Esophagus (tissue), 2 donors: Measurements from ENCODE around the gene CD7. TPM values are rescaled to one million over a fixed set of nuclear protein-coding genes. Genes with fewer than 3 reads are reported as not detected.

Source experiments
- H3K27ac ChIP-seq, 2 donors: one replicate each; pipeline ENCODE4 v1.5.1; 2013; ENCODE audit warnings: low read depth in 2 of 2, mild to moderate bottlenecking in 2 of 2, inconsistent platforms in 1 of 2, low read length in 1 of 2, moderate library complexity in 1 of 2
- H3K27me3 ChIP-seq, 2 donors: one replicate each; pipeline ENCODE4 v1.6.1; 2013; ENCODE audit warnings: low read length in 2 of 2, control low read depth in 1 of 2, mild to moderate bottlenecking in 1 of 2; ENCODE audit not compliant: insufficient read depth in 2 of 2, control insufficient read depth in 1 of 2
- H3K36me3 ChIP-seq, 2 donors: one replicate each; pipeline ENCODE4 v1.6.1; 2013; ENCODE audit warnings: low read length in 1 of 2; ENCODE audit not compliant: control insufficient read depth in 2 of 2, insufficient read depth in 2 of 2
- H3K4me1 ChIP-seq, 2 donors: one replicate each; pipeline ENCODE4 v1.6.1; 2013; ENCODE audit warnings: low read length in 1 of 2; ENCODE audit not compliant: control insufficient read depth in 2 of 2, insufficient read depth in 2 of 2
- H3K4me3 ChIP-seq, 2 donors: one replicate each; pipeline ENCODE4 v1.5.1; 2013; ENCODE audit warnings: low read length in 2 of 2, mild to moderate bottlenecking in 2 of 2, low read depth in 1 of 2, moderate library complexity in 1 of 2
- H3K9me3 ChIP-seq, 2 donors: one replicate each; pipeline ENCODE4 v1.6.1; 2013; ENCODE audit warnings: mild to moderate bottlenecking in 2 of 2, low read depth in 1 of 2, low read length in 1 of 2, moderate library complexity in 1 of 2; ENCODE audit not compliant: control insufficient read depth in 2 of 2, insufficient read depth in 1 of 2
- WGBS, 2 donors: extraction: QIAGEN DNeasy Blood & Tissue Kit; methylation state at CpG; one replicate each; pipeline ENCODE4 v1.1.7; 2013; 5-methylcytosine and 5-hydroxymethylcytosine counted together
- polyA plus RNA-seq, 2 donors: library from polyadenylated mRNA; stranded (reverse); fragments of 200-250 nt; gene quantifications; one replicate each; pipeline ENCODE4 v1.2.3, GENCODE V29; 2013
- donor health status: healthy with polysubstance abuse.
- donor health status: Bipolar disorder and iron deficiency.

Gene CD7
- polyA plus RNA-seq, 2 donors: 2.6 to 3.1 TPM

DNA sequence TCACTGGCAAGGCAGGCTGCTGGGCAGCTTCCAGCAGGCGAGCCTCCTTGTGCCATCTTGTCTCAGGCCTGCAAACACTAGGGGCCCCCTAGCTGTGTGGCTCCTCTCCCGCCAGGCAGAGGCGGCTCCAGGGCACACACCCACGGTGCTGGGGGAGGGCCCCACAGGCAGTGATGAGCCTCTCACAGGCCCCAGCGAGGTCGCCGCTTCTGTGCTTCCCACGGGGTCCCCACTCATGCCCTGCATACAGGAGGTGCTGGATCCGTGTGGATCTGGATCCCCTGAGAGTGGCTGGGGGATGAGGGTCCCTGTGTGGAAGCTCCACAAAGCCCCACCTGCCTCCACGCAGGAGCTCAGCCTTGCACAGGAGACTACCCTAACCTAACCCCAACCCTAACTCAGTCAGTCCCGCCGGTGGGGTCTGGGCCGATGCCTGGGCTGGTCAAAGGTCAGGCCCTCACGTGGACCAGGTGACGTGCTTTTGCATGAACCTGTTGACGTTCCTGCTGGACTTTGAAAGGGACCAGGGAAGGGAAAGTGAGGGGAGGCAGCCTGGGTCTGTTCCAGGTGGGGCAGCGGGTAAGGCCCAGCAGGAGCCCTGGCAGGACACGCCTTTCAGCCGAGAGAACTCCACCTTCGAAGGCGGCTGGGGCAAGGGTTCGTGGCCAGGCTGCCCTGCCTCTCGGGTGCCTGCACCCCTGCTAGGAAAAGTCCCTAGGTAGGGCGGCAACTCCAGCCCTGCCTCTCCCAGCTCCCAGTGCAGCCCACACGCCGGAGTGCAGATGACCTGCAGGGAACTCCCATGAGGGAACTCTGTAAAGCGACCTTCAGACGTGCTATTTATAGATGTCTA, 11.0 kb upstream of the CD7 start:
- H3K4me1 ChIP-seq: peaks cover 6 to 38% of the 10 kb centered on the region in 2 donors
- no peaks in the 10 kb centered on the region for H3K36me3 ChIP-seq
- no peak overlapping the region for H3K27ac ChIP-seq
- H3K4me3 ChIP-seq: no peak overlapping the region
- H3K27me3 ChIP-seq: no peaks in the 10 kb centered on the region
- WGBS, 2 donors: 52 to 62% methylated on average over 28 of the region's 28 CpGs
- H3K9me3 ChIP-seq: no peaks in the 10 kb centered on the region

DNA sequence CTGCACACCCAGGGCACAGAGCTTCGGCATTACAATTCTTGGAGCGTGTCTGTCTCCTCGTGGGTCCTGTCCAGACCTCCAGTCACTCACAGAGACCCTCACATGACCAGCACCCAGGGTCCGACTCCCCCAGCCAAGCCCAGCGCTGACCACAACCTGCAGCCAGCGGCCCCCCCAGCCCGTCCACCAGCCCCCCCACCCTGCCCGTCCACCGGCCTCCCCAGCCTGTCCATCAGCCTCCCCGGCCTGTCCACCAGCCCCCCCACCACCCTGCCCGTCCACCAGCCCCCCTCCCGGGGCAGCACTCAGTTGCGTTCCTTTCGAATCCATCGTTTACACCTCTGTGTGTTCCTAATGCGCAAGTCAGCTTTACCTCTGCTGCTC, 10.3 kb upstream of the CD7 start:
- Histone ChIP-seq H3K4me3 (no peak overlapping the region), H3K27ac (no peak overlapping the region), H3K36me3 (no peaks in the 10 kb centered on the region), H3K9me3 (no peaks in the 10 kb centered on the region), H3K27me3 (no peaks in the 10 kb centered on the region), H3K4me1 (peaks cover 3 to 32% of the 10 kb centered on the region in 2 donors)
- WGBS, 2 donors: 53 to 62% methylated on average over 11 to 16 of the region's 16 CpGs

DNA sequence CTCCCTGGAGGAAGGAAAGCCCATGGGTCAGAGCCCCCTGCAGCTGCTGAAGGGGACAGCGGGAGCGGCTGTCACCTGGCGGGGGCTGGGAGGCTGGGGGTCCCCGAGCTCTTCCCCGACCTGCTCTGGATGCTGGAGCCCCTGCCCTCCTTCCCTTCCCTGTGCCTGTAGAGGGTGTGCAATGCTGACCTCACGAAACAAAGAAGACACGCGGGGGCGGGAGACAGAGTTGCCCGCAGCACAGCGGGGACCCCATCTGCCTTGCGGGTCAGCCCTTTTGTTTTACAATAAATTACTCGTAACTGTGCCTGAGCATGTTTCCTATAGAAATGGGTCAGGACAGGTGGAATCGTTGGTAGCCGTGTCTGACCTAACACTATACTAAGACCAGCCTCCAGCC, 9.9 kb upstream of the CD7 start:
- no peak overlapping the region for H3K27ac ChIP-seq
- no peaks in the 10 kb centered on the region for H3K9me3 ChIP-seq
- no peak overlapping the region for H3K4me3 ChIP-seq
- WGBS, 2 donors: 66 to 68% methylated on average over 15 of the region's 15 CpGs
- H3K27me3 ChIP-seq: no peaks in the 10 kb centered on the region
- H3K4me1 ChIP-seq: peaks cover 2 to 27% of the 10 kb centered on the region in 2 donors
- no peaks in the 10 kb centered on the region for H3K36me3 ChIP-seq

DNA sequence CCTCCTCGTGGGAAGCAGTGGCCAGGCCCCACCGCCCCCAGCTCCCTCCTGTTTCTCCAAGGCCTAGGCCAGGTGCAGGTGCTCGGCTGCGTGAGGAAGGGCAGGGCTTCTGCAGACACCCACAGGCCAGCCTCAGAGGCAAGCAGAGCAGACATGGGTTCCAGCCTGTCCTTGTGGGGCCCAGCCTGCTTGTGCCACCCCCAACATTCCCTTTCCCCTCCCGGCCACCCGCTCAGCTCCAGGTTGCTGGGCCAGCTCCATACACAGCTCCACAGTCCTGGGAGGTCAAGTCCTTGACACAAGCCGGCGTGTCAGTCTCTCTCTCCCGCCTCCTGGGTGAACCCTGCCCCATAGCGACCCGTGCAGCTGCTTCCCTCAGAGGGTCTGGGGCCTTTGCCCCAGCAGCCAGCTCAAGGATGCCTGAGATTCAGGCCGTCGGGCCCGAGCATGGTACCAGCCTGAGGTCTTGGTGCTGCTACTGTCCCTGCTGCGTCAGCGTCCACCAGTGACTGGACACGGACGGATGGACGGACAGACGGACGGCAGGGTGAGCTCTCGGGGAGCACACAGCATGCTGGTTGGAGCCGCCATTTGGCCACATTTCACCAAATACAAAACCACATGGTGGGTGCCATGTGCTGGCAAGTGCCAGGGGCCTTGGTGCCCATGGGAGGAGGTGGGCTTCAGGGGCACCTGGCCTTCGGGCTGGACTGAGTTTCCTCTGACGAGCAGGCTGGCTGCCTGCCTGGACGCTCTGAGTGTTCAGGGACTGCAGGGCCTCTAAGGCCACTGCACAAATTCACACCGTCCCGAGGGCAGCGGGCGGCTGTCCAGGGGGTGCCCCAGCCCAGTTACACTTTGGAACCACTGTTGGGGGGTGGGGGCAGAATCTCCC, 8.1 kb upstream of the CD7 start:
- H3K4me1 ChIP-seq: peaks cover 0 to 18% of the 10 kb centered on the region in 2 donors
- no peak overlapping the region for H3K4me3 ChIP-seq
- no peaks in the 10 kb centered on the region for H3K27me3 ChIP-seq
- H3K36me3 ChIP-seq: no peaks in the 10 kb centered on the region
- no peaks in the 10 kb centered on the region for H3K9me3 ChIP-seq
- H3K27ac ChIP-seq: no peak overlapping the region
- 86% methylated on average over 29 to 30 of the region's 30 CpGs for WGBS, 2 donors

DNA sequence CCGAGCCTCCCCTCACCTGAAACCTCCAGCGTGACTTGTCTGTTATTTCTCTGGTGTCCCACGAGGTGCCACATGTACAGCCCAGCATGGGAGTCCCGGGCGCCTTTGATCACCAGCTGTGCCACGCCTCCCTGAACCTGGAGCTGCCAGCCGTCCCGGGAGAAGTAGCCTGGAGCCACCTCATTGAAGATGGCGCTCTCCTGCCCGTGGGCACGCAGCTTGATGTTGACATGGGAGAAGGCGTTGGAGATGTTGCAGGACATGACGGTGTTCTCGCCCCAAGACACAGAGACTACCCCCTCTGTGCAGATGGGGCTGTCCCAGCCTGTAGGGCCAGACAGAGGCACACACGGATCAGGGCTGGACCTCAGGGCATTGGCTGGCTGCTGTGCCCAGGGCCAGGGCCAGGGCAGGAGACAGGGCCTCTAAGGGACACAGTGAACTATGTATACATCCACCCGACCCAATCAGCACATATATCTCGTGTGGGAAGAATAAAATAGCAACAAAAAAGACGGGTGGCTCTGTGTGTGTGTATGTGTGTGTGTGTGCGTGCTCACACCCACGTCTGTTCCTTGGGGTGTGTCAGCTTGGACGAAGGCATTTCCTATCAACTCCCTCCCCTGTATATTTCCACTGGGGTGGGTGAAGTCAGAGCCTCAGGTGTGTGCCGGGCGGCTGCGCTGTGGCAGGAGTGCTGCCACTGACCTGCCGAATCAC, 7.3 kb upstream of the CD7 start:
- Histone ChIP-seq H3K4me1 (peaks cover 0 to 13% of the 10 kb centered on the region in 2 donors), H3K36me3 (no peaks in the 10 kb centered on the region), H3K27me3 (no peaks in the 10 kb centered on the region), H3K4me3 (no peak overlapping the region), H3K27ac (no peak overlapping the region), H3K9me3 (peaks cover 0 to under 1% of the 10 kb centered on the region in 2 donors)
- 45 to 54% methylated on average over 25 of the region's 25 CpGs for WGBS, 2 donors

DNA sequence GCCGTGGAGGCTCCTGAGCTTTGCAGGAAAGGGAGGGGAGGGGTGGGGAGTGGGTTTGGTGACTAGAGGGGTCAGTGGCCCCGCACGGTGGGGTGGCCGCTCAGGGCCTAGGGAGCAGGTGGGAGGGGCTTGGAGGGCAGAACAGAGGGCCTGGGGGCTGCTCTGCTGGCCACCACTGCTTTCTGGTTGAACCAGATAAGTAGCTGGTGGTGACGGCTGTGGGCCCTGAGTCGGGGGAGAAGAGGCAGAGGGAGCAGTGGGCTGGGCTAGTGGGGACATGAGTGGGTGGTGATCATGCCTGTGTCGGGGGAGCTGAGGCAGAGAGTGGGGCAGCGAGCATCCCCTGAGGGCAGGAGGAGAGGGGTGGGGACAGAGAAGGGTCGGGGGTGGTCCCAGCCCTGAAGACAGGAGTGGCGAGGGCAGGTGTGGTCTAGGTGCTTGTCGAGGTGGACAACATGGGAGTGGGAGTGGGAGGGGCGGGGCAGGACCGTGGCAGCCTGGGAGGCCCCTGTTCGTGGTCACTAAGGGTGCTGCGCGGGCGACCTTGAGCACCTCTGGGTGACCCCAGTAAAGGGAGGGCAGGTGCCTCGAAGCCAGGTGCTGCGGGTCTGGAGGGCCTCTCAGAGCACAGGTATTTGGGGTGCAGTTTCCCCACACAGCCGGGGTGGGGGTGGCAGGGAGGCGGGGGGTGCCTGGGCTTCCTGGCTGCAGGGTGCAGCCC, 6.3 kb upstream of the CD7 start:
- Histone ChIP-seq H3K4me3 (no peak overlapping the region), H3K27ac (no peak overlapping the region), H3K4me1 (peaks cover 0 to 13% of the 10 kb centered on the region in 2 donors), H3K27me3 (no peaks in the 10 kb centered on the region), H3K9me3 (peaks cover 6% of the 10 kb centered on the region in 2 donors), H3K36me3 (no peaks in the 10 kb centered on the region)
- WGBS, 2 donors: 66 to 71% methylated on average over 15 to 21 of the region's 21 CpGs

DNA sequence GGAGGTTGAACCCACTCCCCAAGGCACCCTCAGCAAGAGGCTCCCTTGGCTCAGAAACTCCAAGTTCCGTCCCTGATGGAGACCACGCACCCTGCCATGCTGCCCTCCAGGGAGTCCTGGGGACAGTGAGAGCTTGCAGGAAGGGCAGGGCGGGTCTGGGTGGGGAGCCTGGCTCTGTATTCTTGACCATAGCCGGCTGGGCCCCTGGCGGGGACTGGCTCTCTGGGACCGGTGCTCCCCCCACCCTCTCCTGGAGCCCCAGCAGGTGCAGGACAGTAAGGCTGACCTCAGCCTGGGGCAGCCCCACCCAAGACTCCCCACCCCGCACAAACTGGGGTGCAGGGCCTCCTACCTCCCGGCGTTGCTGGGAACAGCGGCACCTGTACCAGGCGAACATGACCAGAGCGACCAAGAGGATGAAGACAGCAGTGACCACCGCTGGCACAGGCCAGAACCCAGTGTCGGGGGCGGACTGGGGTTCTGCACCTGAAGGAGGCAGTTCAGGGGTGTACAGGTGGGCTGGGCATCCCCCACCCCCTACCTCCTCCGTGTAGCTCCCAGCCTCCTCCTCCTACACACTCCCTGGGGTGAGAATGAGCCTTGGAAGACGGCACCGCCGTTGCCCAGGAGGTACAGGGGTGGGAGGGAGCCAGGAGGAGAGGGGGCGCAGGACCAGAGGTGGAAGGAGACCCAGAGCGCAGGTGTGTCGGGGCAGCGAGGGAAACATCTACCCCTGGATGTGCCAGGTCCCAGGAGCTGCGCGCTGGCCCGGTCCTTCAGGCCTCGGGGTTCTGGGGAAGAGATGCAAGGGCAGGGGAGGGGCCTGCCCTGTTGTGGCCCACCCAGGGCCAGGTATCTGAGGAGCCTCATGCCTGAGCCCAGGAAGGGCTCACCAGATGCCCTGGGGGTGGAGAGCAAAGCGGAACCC, 5.4 kb upstream of the CD7 start:
- 80 to 83% methylated on average over 28 of the region's 28 CpGs for WGBS, 2 donors
- Histone ChIP-seq H3K4me1 (peaks cover 0 to 6% of the 10 kb centered on the region in 2 donors), H3K36me3 (no peaks in the 10 kb centered on the region), H3K27me3 (no peaks in the 10 kb centered on the region), H3K27ac (no peak overlapping the region), H3K9me3 (peaks cover 6% of the 10 kb centered on the region in 2 donors), H3K4me3 (no peak overlapping the region)

DNA sequence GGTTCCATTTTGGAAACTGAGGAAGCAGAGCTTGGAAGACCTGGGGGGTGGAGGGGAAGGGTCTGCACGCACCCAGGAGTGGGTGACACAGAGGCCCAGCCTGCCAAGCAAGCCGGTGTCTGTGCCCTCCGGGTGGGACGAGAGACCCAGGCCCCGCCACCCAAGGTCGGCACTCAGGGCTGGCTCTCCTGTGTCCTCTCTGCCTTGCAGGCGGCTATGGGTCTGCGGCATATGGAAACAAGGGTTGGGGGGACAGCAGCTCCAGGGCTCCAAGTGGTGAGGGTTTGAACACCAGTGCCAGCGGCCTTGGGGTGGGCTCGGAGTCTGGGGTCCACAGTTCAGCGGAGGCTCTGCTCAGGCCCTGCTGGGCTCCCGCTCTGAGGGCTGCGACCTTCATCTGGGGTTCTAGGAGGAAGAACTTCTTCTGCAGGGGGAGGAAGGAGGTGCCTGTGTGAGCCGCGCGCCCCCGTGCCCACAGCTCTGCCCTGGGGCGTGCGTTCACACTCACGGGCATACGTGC, 4.6 kb upstream of the CD7 start:
- H3K4me1 ChIP-seq: peaks cover 0 to 6% of the 10 kb centered on the region in 2 donors
- H3K4me3 ChIP-seq: no peak overlapping the region
- WGBS, 2 donors: 63 to 66% methylated on average over 18 to 21 of the region's 21 CpGs
- no peak overlapping the region for H3K27ac ChIP-seq
- no peaks in the 10 kb centered on the region for H3K27me3 ChIP-seq
- H3K9me3 ChIP-seq: peaks cover 6% of the 10 kb centered on the region in 2 donors
- H3K36me3 ChIP-seq: no peaks in the 10 kb centered on the region
